PC-9 (cell line): ENCODE data around the gene SORBS1. TPM values are rescaled to one million over a fixed set of nuclear protein-coding genes. Genes with fewer than 3 reads are reported as not detected.

Source experiments
- BruUV-seq: library from RNA; stranded (reverse); fragments of 400-500 nt; replicated peaks from 2 replicates; lab custom pipeline; 2021; lab: Mats Ljungman, UMichigan
- CTCF ChIA-PET: fragments of 300-600 bp; sonication (Branson Sonifier 250); formaldehyde crosslinking; loops from one replicate; lab custom pipeline; 2022; ENCODE audit warnings: antibody characterized with exemption; lab: Charles Lee
- POLR2A ChIA-PET: fragments of 300-600 bp; sonication (Branson Sonifier 250); formaldehyde crosslinking; loops from one replicate; lab custom pipeline; 2022; ENCODE audit warnings: antibody characterized with exemption; ENCODE audit not compliant: unreplicated experiment; lab: Charles Lee
- DNase-seq, 2 experiments: peaks; one replicate each; pipeline versions ENCODE4 v3.0.0 to v3.0.0-alpha.2; 2015 to 2022; ENCODE audit warnings: mixed read lengths in 1 of 2
- H2AFZ ChIP-seq: fragments of 200-600 bp; sonication (generic); 2 replicates; pipeline ENCODE4 v1.8.1; 2017; ENCODE audit warnings: antibody characterized with exemption
- H3F3A ChIP-seq: fragments of 200-600 bp; sonication (generic); 2 replicates; pipeline ENCODE4 v1.8.1; 2017; ENCODE audit warnings: antibody characterized with exemption, mild to moderate bottlenecking, low read depth; ENCODE audit not compliant: insufficient read depth
- H3K27ac ChIP-seq: fragments of 200-600 bp; sonication (generic); 2 replicates; pipeline ENCODE4 v1.6.1; 2016; ENCODE audit warnings: mixed run types
- H3K27me3 ChIP-seq: fragments of 200-600 bp; sonication (generic); 2 replicates; pipeline ENCODE4 v1.6.1; 2016; ENCODE audit warnings: low read depth, mixed run types; ENCODE audit not compliant: insufficient read depth
- H3K36me3 ChIP-seq: fragments of 200-600 bp; sonication (generic); 2 replicates; pipeline ENCODE4 v1.6.1; 2016; ENCODE audit warnings: low read depth, mixed run types
- H3K4me1 ChIP-seq: fragments of 200-600 bp; sonication (generic); replicated peaks from 2 replicates; pipeline ENCODE4 v1.6.1; 2016; ENCODE audit warnings: mixed run types; ENCODE audit not compliant: insufficient read depth
- H3K4me2 ChIP-seq: fragments of 200-600 bp; sonication (generic); 2 replicates; pipeline ENCODE4 v1.6.1; 2017; ENCODE audit warnings: mixed run types
- H3K4me3 ChIP-seq: fragments of 200-600 bp; sonication (generic); 2 replicates; pipeline ENCODE4 v1.6.1; 2016; ENCODE audit warnings: mixed run types
- H3K79me2 ChIP-seq: fragments of 200-600 bp; sonication (generic); 2 replicates; pipeline ENCODE4 v1.6.1; 2017; ENCODE audit warnings: low read depth, mixed run types
- H3K9me2 ChIP-seq: fragments of 200-600 bp; sonication (generic); 2 replicates; pipeline ENCODE4 v1.8.1; 2017; ENCODE audit warnings: mild to moderate bottlenecking; ENCODE audit not compliant: insufficient read depth
- H3K9me3 ChIP-seq: fragments of 200-600 bp; sonication (generic); 2 replicates; pipeline ENCODE4 v1.8.1; 2016; ENCODE audit warnings: low read depth; ENCODE audit not compliant: insufficient read depth
- H4K20me1 ChIP-seq: fragments of 200-600 bp; sonication (generic); 2 replicates; pipeline ENCODE4 v1.8.1; 2017; ENCODE audit not compliant: insufficient read depth
- EZH2 ChIP-seq: fragments of 200-600 bp; sonication (generic); IDR thresholded peaks from 2 replicates; pipeline ENCODE4 v1.8.0; 2017; ENCODE audit warnings: antibody characterized with exemption, low read depth
- intact Hi-C: fragments of 100-400 bp; cut with micrococcal nuclease; formaldehyde crosslinking; loops from one replicate; pipeline ENCODE4 v1.10.0; 2022; ENCODE audit not compliant: unreplicated experiment
- total RNA-seq: library from RNA; stranded (reverse); gene quantifications from 2 replicates; pipeline ENCODE4 v1.2.3, GENCODE V29; 2021
- TF ChIP-seq, protein P1 (sequence below): fragments of 200-600 bp; sonication (generic); conservative IDR thresholded peaks from 2 replicates; pipeline ENCODE4 v1.6.1; 2017; ENCODE audit warnings: mixed run types, antibody characterized with exemption, mild to moderate bottlenecking, moderate library complexity

Gene SORBS1
- total RNA-seq, 1 experiment from 2014 or later, result 5.0 TPM

DNA sequence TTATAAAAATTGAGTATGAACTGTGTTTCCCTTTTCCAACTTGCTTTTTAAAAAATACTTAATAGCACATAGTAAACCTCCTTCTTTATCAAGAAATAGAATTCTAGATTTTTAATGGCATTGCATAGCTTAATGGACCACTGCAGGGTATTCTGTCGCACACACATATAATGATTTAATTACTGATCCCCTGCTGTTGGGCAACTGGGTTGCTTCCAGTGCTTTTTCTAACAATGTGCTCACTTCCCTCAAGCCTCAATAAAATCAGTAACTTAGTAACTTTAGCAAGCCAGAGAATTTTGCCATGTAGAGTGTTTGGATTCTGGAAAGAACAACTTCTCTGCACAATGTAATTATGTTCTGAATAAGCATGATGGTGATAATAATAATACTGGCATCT lies 221.3 kb downstream of the SORBS1 start:
- H3K4me3 ChIP-seq, result no peak overlapping the region
- no peak for TF ChIP-seq EZH2
- TF ChIP-seq, protein P1, sequence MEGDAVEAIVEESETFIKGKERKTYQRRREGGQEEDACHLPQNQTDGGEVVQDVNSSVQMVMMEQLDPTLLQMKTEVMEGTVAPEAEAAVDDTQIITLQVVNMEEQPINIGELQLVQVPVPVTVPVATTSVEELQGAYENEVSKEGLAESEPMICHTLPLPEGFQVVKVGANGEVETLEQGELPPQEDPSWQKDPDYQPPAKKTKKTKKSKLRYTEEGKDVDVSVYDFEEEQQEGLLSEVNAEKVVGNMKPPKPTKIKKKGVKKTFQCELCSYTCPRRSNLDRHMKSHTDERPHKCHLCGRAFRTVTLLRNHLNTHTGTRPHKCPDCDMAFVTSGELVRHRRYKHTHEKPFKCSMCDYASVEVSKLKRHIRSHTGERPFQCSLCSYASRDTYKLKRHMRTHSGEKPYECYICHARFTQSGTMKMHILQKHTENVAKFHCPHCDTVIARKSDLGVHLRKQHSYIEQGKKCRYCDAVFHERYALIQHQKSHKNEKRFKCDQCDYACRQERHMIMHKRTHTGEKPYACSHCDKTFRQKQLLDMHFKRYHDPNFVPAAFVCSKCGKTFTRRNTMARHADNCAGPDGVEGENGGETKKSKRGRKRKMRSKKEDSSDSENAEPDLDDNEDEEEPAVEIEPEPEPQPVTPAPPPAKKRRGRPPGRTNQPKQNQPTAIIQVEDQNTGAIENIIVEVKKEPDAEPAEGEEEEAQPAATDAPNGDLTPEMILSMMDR, result no peak
- no peak overlapping the region for H2AFZ ChIP-seq
- no peaks in the 10 kb centered on the region for H3K4me1 ChIP-seq
- H3K4me2 ChIP-seq, result no peak overlapping the region
- no TSS peak for BruUV-seq
- no peaks in the 10 kb centered on the region for H3K79me2 ChIP-seq
- no peaks in the 10 kb centered on the region for H3K27me3 ChIP-seq
- no peak overlapping the region for H3K27ac ChIP-seq
- no peaks in the 10 kb centered on the region for H3K9me2 ChIP-seq
- ChIA-PET CTCF (no interaction called here), POLR2A (no interaction called here)
- intact Hi-C loops, result no loop called here
- no peak for DNase-seq
- no peaks in the 10 kb centered on the region for H3F3A ChIP-seq
- H3K9me3 ChIP-seq, result no peaks in the 10 kb centered on the region
- no peaks in the 10 kb centered on the region for H4K20me1 ChIP-seq
- no peaks in the 10 kb centered on the region for H3K36me3 ChIP-seq

DNA sequence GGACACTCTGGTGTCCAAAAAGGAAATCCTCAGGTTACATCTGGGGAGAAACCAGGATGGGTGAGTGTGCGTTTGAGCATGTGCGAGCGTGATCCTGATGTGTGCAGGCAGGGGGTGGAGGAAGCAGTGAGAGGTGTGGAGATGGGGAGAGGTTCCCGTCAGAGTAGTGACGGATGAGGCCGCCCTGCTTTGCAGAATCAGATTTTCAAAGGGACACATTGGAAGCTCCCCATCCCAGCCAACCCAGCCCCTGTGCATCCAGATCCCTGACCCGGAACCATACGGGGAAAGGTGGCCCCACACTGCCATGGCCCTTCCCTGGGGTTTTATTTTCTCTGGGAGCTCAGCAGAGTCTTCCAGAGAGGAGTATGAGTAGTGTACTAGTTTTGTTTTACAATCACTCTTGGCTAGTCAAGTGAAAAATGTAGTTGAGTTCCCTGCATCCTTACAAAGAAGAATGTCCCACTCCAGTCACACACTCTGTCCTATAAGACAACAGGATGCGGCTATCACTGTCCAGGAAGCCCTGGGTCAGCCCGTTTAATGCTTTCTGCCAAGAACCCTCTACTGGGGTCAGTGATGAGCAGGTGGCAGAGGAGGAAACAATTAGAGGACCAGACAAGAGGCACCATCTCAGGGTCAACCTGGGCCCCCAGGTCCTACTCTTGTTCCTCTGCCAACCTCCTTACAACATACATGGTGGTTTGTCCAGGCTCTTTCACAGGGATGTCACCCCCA lies 223.6 kb downstream of the SORBS1 start:
- H3F3A ChIP-seq, result no peaks in the 10 kb centered on the region
- no peak overlapping the region for H3K27ac ChIP-seq
- H3K79me2 ChIP-seq, result no peaks in the 10 kb centered on the region
- TF ChIP-seq, protein P1, result no peak
- no peak for TF ChIP-seq EZH2
- no peak for DNase-seq
- no peaks in the 10 kb centered on the region for H3K9me3 ChIP-seq
- no peaks in the 10 kb centered on the region for H3K27me3 ChIP-seq
- no peaks in the 10 kb centered on the region for H3K9me2 ChIP-seq
- H2AFZ ChIP-seq, result no peak overlapping the region
- POLR2A ChIA-PET, result no interaction called here
- H3K4me3 ChIP-seq, result no peak overlapping the region
- no peaks in the 10 kb centered on the region for H3K36me3 ChIP-seq
- CTCF ChIA-PET, result interaction anchor here (0.6 kb wide), 1 partner anchor 12 kb away, joined by 7 read pairs; no protein-coding TSS in a partner anchor
- no peaks in the 10 kb centered on the region for H4K20me1 ChIP-seq
- BruUV-seq, result no TSS peak
- H3K4me1 ChIP-seq, result no peaks in the 10 kb centered on the region
- no peak overlapping the region for H3K4me2 ChIP-seq
- intact Hi-C loops, result no loop called here

DNA sequence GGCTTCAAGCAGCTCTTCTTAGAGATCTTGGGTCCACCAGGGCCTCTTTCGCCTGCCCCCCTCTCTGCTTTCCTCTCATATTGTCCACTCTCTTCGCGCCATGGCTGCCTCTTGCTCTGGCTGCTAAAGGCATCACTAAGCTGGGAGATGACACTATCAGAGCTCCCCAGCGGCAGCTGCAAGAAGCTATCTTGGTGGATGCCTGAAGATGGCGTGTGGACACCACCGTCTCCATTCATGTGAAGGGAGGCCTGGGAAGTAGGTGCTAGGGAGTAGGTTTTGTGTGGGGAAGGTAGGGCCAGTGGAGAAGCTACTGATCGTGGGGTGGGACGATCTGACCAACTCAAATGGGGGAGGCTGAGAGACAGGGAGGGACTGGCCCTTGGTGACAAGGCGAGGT lies 224.5 kb downstream of the SORBS1 start:
- Histone ChIP-seq H3K4me2 (no peak overlapping the region), H3F3A (no peaks in the 10 kb centered on the region), H3K27ac (no peak overlapping the region), H3K27me3 (no peaks in the 10 kb centered on the region), H3K9me2 (no peaks in the 10 kb centered on the region), H3K9me3 (no peaks in the 10 kb centered on the region), H3K4me3 (no peak overlapping the region), H2AFZ (no peak overlapping the region), H4K20me1 (no peaks in the 10 kb centered on the region), H3K4me1 (no peaks in the 10 kb centered on the region), H3K79me2 (no peaks in the 10 kb centered on the region), H3K36me3 (no peaks in the 10 kb centered on the region)
- DNase-seq, result no peak
- TF ChIP-seq EZH2, result no peak
- TF ChIP-seq, protein P1, result no peak
- POLR2A ChIA-PET, result no interaction called here
- CTCF ChIA-PET, result interaction anchor here (0.6 kb wide), 1 partner anchor 13 kb away, joined by 7 read pairs; no protein-coding TSS in a partner anchor
- BruUV-seq, result no TSS peak
- intact Hi-C loops, result no loop called here
